HepG2 (cell line): ENCODE data around the gene DHX16. TPM values are rescaled to one million over a fixed set of nuclear protein-coding genes. Genes with fewer than 3 reads are reported as not detected.

Experiments
- ATAC-seq: fragments of 200-7000 bp; cut with Tn5 transposase; 3 replicates; pipeline ENCODE4 v1.9.1; 2020; ENCODE audit warnings: mild to moderate bottlenecking, moderate library complexity
- BruUV-seq: library from RNA; stranded (reverse); fragments of 400-500 nt; replicated peaks from 2 replicates; lab custom pipeline; 2021; lab: Mats Ljungman, UMichigan
- CTCF ChIA-PET: fragments of 300-600 bp; formaldehyde crosslinking; extraction: SDS; loops from one replicate; lab custom pipeline; 2021; ENCODE audit warnings: low total read pairs, inconsistent platforms, low intra/inter-chr PET ratio; lab: Yijun Ruan, JAX
- POLR2A ChIA-PET: fragments of 350-600 bp; sonication (Branson Sonifier 250); formaldehyde crosslinking; loops from one replicate; lab custom pipeline; 2020; ENCODE audit warnings: antibody characterized with exemption, inconsistent platforms; lab: Yijun Ruan, JAX
- DNase-seq: peaks from one replicate; pipeline ENCODE4 v3.0.0-alpha.2; 2015; ENCODE audit warnings: low spot score
- FAIRE-seq: peaks from 3 replicates; lab custom pipeline; 2011; peaks lifted over from hg19 to GRCh38; lab: Jason Lieb, UNC
- H2AFZ ChIP-seq: one replicate; pipeline ENCODE4 v1.6.1; 2011; ENCODE audit warnings: low read length, inconsistent platforms
- H3K27ac ChIP-seq: fragments of 300-600 bp; 3 replicates; pipeline ENCODE4 v1.8.0; 2011; ENCODE audit warnings: mixed run types, mild to moderate bottlenecking, mixed read lengths, low read length, inconsistent platforms; ENCODE audit not compliant: insufficient read depth; ENCODE audit errors: extremely low read length
- H3K27me3 ChIP-seq, 2 experiments: fragments of 200-600 bp in 1 of 2; 2 replicates in 1 of 2; 3 replicates in 1 of 2; pipeline versions ENCODE4 v1.6.0 to v1.8.0; 2011; ENCODE audit warnings: low read length in 2 of 2, mild to moderate bottlenecking in 2 of 2, moderate library complexity in 2 of 2, inconsistent platforms in 1 of 2; ENCODE audit not compliant: insufficient read depth in 2 of 2, control insufficient read depth in 1 of 2
- H3K36me3 ChIP-seq, 2 experiments: fragments of 200-600 bp in 1 of 2; replicated peaks in 1 of 2; 2 replicates in 1 of 2; 3 replicates in 1 of 2; pipeline versions ENCODE4 v1.5.1 to v1.8.0; 2011; ENCODE audit warnings: low read length in 2 of 2, inconsistent platforms in 1 of 2; ENCODE audit not compliant: insufficient read depth in 2 of 2, control insufficient read depth in 1 of 2
- H3K4me1 ChIP-seq: 2 replicates; pipeline ENCODE4 v1.5.1; 2012; ENCODE audit warnings: low read length, inconsistent platforms; ENCODE audit not compliant: insufficient read depth
- H3K4me2 ChIP-seq: 2 replicates; pipeline ENCODE4 v1.6.0; 2011; ENCODE audit warnings: low read depth, low read length, inconsistent platforms
- H3K4me3 ChIP-seq, 3 experiments: fragments of 200-600 bp in 1 of 3; sonication (generic), shearing (Covaris generic) in 1 of 3; replicated peaks in 1 of 3; 2 replicates each; pipeline ENCODE4 v1.5.1; 2011 to 2016; ENCODE audit warnings: low read length in 3 of 3, inconsistent platforms in 2 of 3, low read depth in 2 of 3, mild to moderate bottlenecking in 2 of 3, control low read depth in 1 of 3, mixed read lengths in 1 of 3; ENCODE audit not compliant: insufficient read depth in 1 of 3
- H3K79me2 ChIP-seq: one replicate; pipeline ENCODE4 v1.6.1; 2011; ENCODE audit warnings: low read length, inconsistent platforms; ENCODE audit not compliant: insufficient read depth
- H3K9ac ChIP-seq: 2 replicates; pipeline ENCODE4 v1.6.0; 2011; ENCODE audit warnings: mild to moderate bottlenecking, low read depth, low read length, inconsistent platforms; ENCODE audit not compliant: insufficient read depth
- H3K9me3 ChIP-seq: 2 replicates; pipeline ENCODE4 v1.5.1; 2012; ENCODE audit warnings: mild to moderate bottlenecking, low read length
- H4K20me1 ChIP-seq: 2 replicates; pipeline ENCODE4 v1.6.0; 2011; ENCODE audit warnings: inconsistent platforms, mild to moderate bottlenecking, low read length, moderate library complexity; ENCODE audit not compliant: insufficient read depth
- AGO2 ChIP-seq: fragments of 200-400 bp; formaldehyde crosslinking; optimal IDR thresholded peaks from 2 replicates; pipeline ENCODE3; 2017; ENCODE audit warnings: mild to moderate bottlenecking, low read depth, low read length, moderate library complexity
- FOSL1 ChIP-seq: sonication (generic); formaldehyde crosslinking; IDR thresholded peaks from 2 replicates; pipeline ENCODE4 v1.9.0; 2021; ENCODE audit warnings: missing genetic modification reagents, borderline replicate concordance
- HES4 ChIP-seq: sonication (generic); formaldehyde crosslinking; IDR thresholded peaks from 2 replicates; pipeline ENCODE4 v1.9.0; 2021; ENCODE audit warnings: mild to moderate bottlenecking, missing genetic modification reagents, borderline replicate concordance
- NFATC3 ChIP-seq: sonication (generic); formaldehyde crosslinking; IDR thresholded peaks from 2 replicates; pipeline ENCODE4 v1.5.1; 2020; ENCODE audit warnings: mild to moderate bottlenecking, missing genetic modification reagents
- NRL ChIP-seq: sonication (generic); formaldehyde crosslinking; IDR thresholded peaks from 2 replicates; pipeline ENCODE4 v1.5.0; 2020; ENCODE audit warnings: missing genetic modification reagents, mild to moderate bottlenecking, moderate library complexity, borderline replicate concordance
- ZBTB7A ChIP-seq: sonication (generic); formaldehyde crosslinking; IDR thresholded peaks from 2 replicates; pipeline ENCODE4 v1.8.0; 2022; ENCODE audit warnings: mild to moderate bottlenecking, missing genetic modification reagents
- ZNF549 ChIP-seq: sonication (generic); formaldehyde crosslinking; IDR thresholded peaks from 2 replicates; pipeline ENCODE4 v1.5.0; 2020; ENCODE audit warnings: missing genetic modification reagents
- ZNF737 ChIP-seq: sonication (generic); formaldehyde crosslinking; IDR thresholded peaks from 2 replicates; pipeline ENCODE4 v1.5.0; 2020; ENCODE audit warnings: missing genetic modification reagents, mild to moderate bottlenecking, borderline replicate concordance
- WGBS: methylation state at CpG from one replicate; pipeline ENCODE4 v1.1.6; 2017; ENCODE audit warnings: low lambda C conversion rate; 5-methylcytosine and 5-hydroxymethylcytosine counted together
- in situ Hi-C: cut with HindIII; loops from 2 replicates; pipeline ENCODE4 v1.10.0; 2017; ENCODE audit warnings: low pct_unique_long_range_greater_than_20kb; ENCODE audit not compliant: extremely low pct_ligation_motif_present
- intact Hi-C: fragments of 100-400 bp; cut with micrococcal nuclease; formaldehyde crosslinking; loops from one replicate; pipeline ENCODE4 v1.10.0; 2022; ENCODE audit not compliant: unreplicated experiment
- polyA plus RNA-seq, 8 experiments: library from polyadenylated mRNA; depleted of rRNA in 3 of 8; stranded (reverse) in 7 of 8; unstranded in 1 of 8; fragments of >200 nt; fragmentation: Illumina TruSeq in 4 of 8; extraction: Trizol in 4 of 8; gene quantifications; 2 replicates each; pipeline versions ENCODE4 v1.2.1 to v1.2.3, GENCODE V29; 2011 to 2016; ENCODE audit warnings: low read depth in 4 of 8, missing spikeins in 1 of 8, mixed read lengths in 1 of 8; ENCODE audit not compliant: insufficient read depth in 1 of 8
- total RNA-seq, 5 experiments: library from RNA; depleted of rRNA; stranded (reverse); fragments of >200 nt; fragmentation: Illumina TruSeq; extraction: Trizol; gene quantifications; 2 replicates each; pipeline ENCODE4 v1.2.3, GENCODE V29; 2016; ENCODE audit warnings: low read depth in 1 of 5
- TF ChIP-seq, protein P1 (sequence below): IDR thresholded peaks from 2 replicates; pipeline ENCODE4 v1.4.0; 2020; ENCODE audit warnings: mild to moderate bottlenecking, missing genetic modification reagents

Gene DHX16
- total and polyA plus RNA-seq, 2 of the 13 experiments (the other 11 are each of a cell fraction or from before 2014, with no cell fraction given): 57.0 to 58.5 TPM

DNA sequence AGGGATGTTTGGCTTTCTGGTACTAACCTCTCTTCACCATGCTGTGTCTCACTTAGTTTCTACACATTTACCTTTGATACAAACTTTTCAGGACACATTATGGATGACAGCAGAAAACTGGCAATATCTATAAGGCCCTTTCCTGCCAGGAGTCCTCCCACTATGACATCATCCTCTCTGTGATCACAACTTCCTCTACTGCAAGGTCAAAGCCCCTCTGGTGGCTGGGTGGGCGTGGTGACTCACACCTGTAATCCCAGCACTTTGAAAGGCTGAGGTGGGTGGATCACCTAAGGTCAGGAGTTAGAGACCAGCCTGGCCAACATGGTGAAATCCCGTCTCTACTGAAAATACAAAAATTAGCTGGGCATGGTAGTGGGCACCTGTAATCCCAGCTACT, 6.5 kb downstream of the DHX16 start (continued):
- TF ChIP-seq, protein P1, sequence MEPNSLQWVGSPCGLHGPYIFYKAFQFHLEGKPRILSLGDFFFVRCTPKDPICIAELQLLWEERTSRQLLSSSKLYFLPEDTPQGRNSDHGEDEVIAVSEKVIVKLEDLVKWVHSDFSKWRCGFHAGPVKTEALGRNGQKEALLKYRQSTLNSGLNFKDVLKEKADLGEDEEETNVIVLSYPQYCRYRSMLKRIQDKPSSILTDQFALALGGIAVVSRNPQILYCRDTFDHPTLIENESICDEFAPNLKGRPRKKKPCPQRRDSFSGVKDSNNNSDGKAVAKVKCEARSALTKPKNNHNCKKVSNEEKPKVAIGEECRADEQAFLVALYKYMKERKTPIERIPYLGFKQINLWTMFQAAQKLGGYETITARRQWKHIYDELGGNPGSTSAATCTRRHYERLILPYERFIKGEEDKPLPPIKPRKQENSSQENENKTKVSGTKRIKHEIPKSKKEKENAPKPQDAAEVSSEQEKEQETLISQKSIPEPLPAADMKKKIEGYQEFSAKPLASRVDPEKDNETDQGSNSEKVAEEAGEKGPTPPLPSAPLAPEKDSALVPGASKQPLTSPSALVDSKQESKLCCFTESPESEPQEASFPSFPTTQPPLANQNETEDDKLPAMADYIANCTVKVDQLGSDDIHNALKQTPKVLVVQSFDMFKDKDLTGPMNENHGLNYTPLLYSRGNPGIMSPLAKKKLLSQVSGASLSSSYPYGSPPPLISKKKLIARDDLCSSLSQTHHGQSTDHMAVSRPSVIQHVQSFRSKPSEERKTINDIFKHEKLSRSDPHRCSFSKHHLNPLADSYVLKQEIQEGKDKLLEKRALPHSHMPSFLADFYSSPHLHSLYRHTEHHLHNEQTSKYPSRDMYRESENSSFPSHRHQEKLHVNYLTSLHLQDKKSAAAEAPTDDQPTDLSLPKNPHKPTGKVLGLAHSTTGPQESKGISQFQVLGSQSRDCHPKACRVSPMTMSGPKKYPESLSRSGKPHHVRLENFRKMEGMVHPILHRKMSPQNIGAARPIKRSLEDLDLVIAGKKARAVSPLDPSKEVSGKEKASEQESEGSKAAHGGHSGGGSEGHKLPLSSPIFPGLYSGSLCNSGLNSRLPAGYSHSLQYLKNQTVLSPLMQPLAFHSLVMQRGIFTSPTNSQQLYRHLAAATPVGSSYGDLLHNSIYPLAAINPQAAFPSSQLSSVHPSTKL (CRISPR knock-in tag): peak; percentile 41; the same call in 1 of the 2 replicates
- peak; percentile 42; the same call in 1 of the 2 replicates for TF ChIP-seq FOSL1 (CRISPR knock-in tag)

DNA sequence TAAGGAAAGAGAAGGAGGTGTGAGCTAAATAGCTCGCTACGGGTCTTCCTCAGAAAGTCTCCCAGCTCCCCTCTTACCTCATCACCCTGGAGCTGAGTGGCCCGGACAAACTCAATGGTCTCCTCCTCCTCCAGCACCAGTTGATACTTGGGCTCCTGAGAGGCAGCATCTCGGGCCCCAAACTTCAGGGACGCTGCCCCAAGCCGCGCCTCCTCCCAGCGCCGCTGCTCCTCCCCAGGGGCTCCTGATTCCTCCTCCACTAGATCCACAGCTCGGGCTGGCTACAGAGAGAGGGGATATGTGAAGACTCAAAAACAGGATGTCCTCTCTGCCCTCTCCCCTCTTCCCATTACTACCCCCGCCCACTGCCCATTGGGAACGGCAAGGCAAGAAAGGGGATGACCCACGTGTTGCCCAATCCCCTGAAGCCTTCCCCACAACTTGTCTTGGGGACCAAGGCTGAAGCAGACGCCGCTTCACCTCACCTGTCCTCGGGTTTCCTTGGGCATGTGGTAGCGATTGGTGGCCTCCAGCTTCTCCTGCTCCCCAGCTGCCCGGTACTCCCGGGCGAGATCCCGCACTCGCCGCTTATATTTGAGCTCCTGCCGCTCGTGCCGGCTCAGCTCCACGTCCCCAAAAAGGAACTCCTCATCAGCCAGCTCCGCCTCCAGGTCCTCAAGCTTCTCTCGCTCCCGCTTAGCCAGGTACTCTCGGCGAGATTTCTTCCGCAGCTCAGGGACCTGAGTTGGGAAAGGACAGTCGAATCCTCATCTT, 7.6 kb downstream of the DHX16 start:
- Histone ChIP-seq H3K4me3 (no peak overlapping the region), H3K36me3 (peaks cover 29 to 71% of the 10 kb centered on the region in 2 experiments), H3K9me3 (no peaks in the 10 kb centered on the region), H3K9ac (no peak overlapping the region), H3K27ac (no peak overlapping the region), H3K4me2 (no peak overlapping the region), H2AFZ (no peak overlapping the region), H3K4me1 (peaks cover 8% of the 10 kb centered on the region; the same call in 1 of the 2 replicates), H3K27me3 (no peaks in the 10 kb centered on the region), H4K20me1 (no peaks in the 10 kb centered on the region), H3K79me2 (no peaks in the 10 kb centered on the region)
- 97% methylated on average over 34 of the region's 34 CpGs for WGBS
- intact Hi-C loops (no loop called here), in situ Hi-C loops (no loop called here)
- ChIA-PET CTCF (no interaction called here), POLR2A (interaction anchor here (0.7 to 1.3 kb wide), 2 partner anchors 10 to 12 kb away, joined by 3 to 4 read pairs; no protein-coding TSS in a partner anchor)
- DNase-seq (no peak), FAIRE-seq (no peak), ATAC-seq (no peak)
- TSS peak; percentile 27 for BruUV-seq
- no peak for TF ChIP-seq ZBTB7A
- TF ChIP-seq ZNF737: no peak
- TF ChIP-seq ZNF549 (CRISPR knock-in tag): no peak
- peak; percentile 22; the same call in 1 of the 2 replicates for TF ChIP-seq NRL (CRISPR knock-in tag)
- no peak for TF ChIP-seq HES4 (CRISPR knock-in tag)
- peak; percentile 65 for TF ChIP-seq AGO2
- TF ChIP-seq NFATC3 (CRISPR knock-in tag): no peak
